HG03521 (cell line): ENCODE results near the gene IQCM.

Experiments used
- ATAC-seq: cut with Tn5 transposase; IDR thresholded peaks from one replicate; pipeline ENCODE4 v1.9.1; 2021; ENCODE audit warnings: mild to moderate bottlenecking, moderate library complexity; ENCODE audit not compliant: unreplicated experiment

The IQCM gene

GRCh38 chr4:149322203-149322602 is 493.4 kb downstream of the IQCM start:
- no peak for ATAC-seq

DNA sequence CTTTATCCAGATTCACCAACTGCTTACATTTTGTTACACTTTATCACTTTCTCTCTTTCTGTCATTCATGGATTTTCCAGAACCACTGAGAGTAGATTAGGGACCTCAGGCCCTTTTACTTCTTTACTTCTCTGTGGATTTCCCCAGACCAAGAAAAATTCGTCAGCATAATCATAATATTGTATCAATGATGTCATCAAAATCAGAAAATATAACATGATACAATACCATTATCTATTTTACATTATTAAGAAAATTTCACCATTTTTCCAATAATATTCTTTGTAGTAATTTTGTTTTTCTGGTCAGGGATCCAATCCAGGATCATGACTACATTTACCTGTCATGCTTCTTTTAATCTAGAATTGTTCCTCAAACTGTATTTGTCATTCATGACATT is 494.2 kb downstream of the IQCM start:
- ATAC-seq, result no peak

GRCh38 chr4:149311076-149311475 is 504.6 kb downstream of the IQCM start:
- no peak for ATAC-seq

GRCh38 chr4:149306537-149306936 is 509.1 kb downstream of the IQCM start:
- ATAC-seq, result no peak
